ENCODE measurements around the gene KIF26A.

The KIF26A gene

GRCh38 chr14:104115131-104115600 lies 23.2 kb upstream of the KIF26A start:
- Histone ChIP-seq H3K56ac (ENCODE audit: low read length) (no peak overlapping the region), H3K4me2 (ENCODE audit: low read length) (no peak overlapping the region), H4K5ac (ENCODE audit: low read length) (no peak overlapping the region), H2BK120ac (ENCODE audit: low read depth, low read length) (no peak overlapping the region), H3K27me3 (ENCODE audit: insufficient read depth, low read length, poor library complexity) (peaks cover 10% of the 10 kb centered on the region), H2AK5ac (ENCODE audit: low read length) (no peak overlapping the region), H3K4me1 (ENCODE audit: control insufficient read depth, low read depth, low read length) (no peaks in the 10 kb centered on the region), H2BK5ac (ENCODE audit: low read length) (no peak overlapping the region), H2BK15ac (replicated peaks; ENCODE audit: low read depth) (no peak overlapping the region), H3K79me1 (ENCODE audit: low read length) (no peaks in the 10 kb centered on the region), H3K4me3 (ENCODE audit: low read length) (no peak overlapping the region), H3K36me3 (ENCODE audit: control insufficient read depth, insufficient read depth, low read length) (no peaks in the 10 kb centered on the region), H3K9ac (ENCODE audit: low read length) (no peak overlapping the region), H3K79me2 (ENCODE audit: control insufficient read depth, insufficient read depth, low read length) (no peaks in the 10 kb centered on the region), H3K4ac (ENCODE audit: low read depth, low read length) (no peak overlapping the region), H3K27ac (ENCODE audit: low read depth, low read length) (no peak overlapping the region), H3K18ac (ENCODE audit: low read length) (no peak overlapping the region), H4K8ac (ENCODE audit: low read depth, low read length) (no peak overlapping the region), H3K23ac (ENCODE audit: low read length) (no peak overlapping the region)
- no peak for DNase-seq
- WGBS (ENCODE audit: extremely low coverage, insufficient coverage, low lambda C conversion rate): no CpG with 5 or more reads among the region's 11 CpGs

- Histone ChIP-seq H3K36me3 (ENCODE audit: control insufficient read depth, insufficient read depth, low read length) (no peaks in the 10 kb centered on the region), H3K4me1 (ENCODE audit: control insufficient read depth, low read depth, low read length) (no peaks in the 10 kb centered on the region), H3K56ac (ENCODE audit: low read length) (no peak overlapping the region), H3K4me2 (ENCODE audit: low read length) (no peak overlapping the region), H2BK120ac (ENCODE audit: low read depth, low read length) (no peak overlapping the region), H4K5ac (ENCODE audit: low read length) (no peak overlapping the region), H2AK5ac (ENCODE audit: low read length) (no peak overlapping the region), H4K8ac (ENCODE audit: low read depth, low read length) (no peak overlapping the region), H3K4ac (ENCODE audit: low read depth, low read length) (no peak overlapping the region), H3K4me3 (ENCODE audit: low read length) (no peak overlapping the region), H3K9ac (ENCODE audit: low read length) (no peak overlapping the region), H3K79me1 (ENCODE audit: low read length) (no peaks in the 10 kb centered on the region), H2BK15ac (replicated peaks; ENCODE audit: low read depth) (no peak overlapping the region), H3K23ac (ENCODE audit: low read length) (no peak overlapping the region), H3K27me3 (ENCODE audit: insufficient read depth, low read length, poor library complexity) (peaks cover 10% of the 10 kb centered on the region), H3K27ac (ENCODE audit: low read depth, low read length) (no peak overlapping the region), H2BK5ac (ENCODE audit: low read length) (no peak overlapping the region), H3K79me2 (ENCODE audit: control insufficient read depth, insufficient read depth, low read length) (no peaks in the 10 kb centered on the region), H3K18ac (ENCODE audit: low read length) (no peak overlapping the region)
- WGBS (ENCODE audit: extremely low coverage, insufficient coverage, low lambda C conversion rate): no CpG with 5 or more reads among the region's 9 CpGs
- no peak for DNase-seq
Observed at GRCh38 chr14:104115691-104116287, 22.6 kb upstream of the KIF26A start.

- Histone ChIP-seq H3K4me1 (ENCODE audit: control insufficient read depth, low read depth, low read length) (no peaks in the 10 kb centered on the region), H2BK5ac (ENCODE audit: low read length) (no peak overlapping the region), H3K27me3 (ENCODE audit: insufficient read depth, low read length, poor library complexity) (peaks cover 10% of the 10 kb centered on the region), H2BK15ac (replicated peaks; ENCODE audit: low read depth) (no peak overlapping the region), H4K8ac (ENCODE audit: low read depth, low read length) (no peak overlapping the region), H3K9ac (ENCODE audit: low read length) (peak overlapping the region; percentile 26), H3K79me2 (ENCODE audit: control insufficient read depth, insufficient read depth, low read length) (no peaks in the 10 kb centered on the region), H2BK120ac (ENCODE audit: low read depth, low read length) (no peak overlapping the region), H3K4me2 (ENCODE audit: low read length) (peak overlapping the region; percentile 25), H3K4me3 (ENCODE audit: low read length) (no peak overlapping the region), H4K5ac (ENCODE audit: low read length) (no peak overlapping the region), H2AK5ac (ENCODE audit: low read length) (no peak overlapping the region), H3K36me3 (ENCODE audit: control insufficient read depth, insufficient read depth, low read length) (no peaks in the 10 kb centered on the region), H3K27ac (ENCODE audit: low read depth, low read length) (no peak overlapping the region), H3K23ac (ENCODE audit: low read length) (no peak overlapping the region), H3K56ac (ENCODE audit: low read length) (peak overlapping the region; percentile 53), H3K18ac (ENCODE audit: low read length) (no peak overlapping the region), H3K79me1 (ENCODE audit: low read length) (no peaks in the 10 kb centered on the region), H3K4ac (ENCODE audit: low read depth, low read length) (no peak overlapping the region)
- no CpG with 5 or more reads among the region's 19 CpGs for WGBS (ENCODE audit: extremely low coverage, insufficient coverage, low lambda C conversion rate)
- DNase-seq: no peak
Observed at GRCh38 chr14:104116288-104116755, 22.1 kb upstream of the KIF26A start.

- Histone ChIP-seq H3K9ac (ENCODE audit: low read length) (peak overlapping the region; percentile 45), H2BK15ac (replicated peaks; ENCODE audit: low read depth) (no peak overlapping the region), H2BK120ac (ENCODE audit: low read depth, low read length) (no peak overlapping the region), H3K4me2 (ENCODE audit: low read length) (peak overlapping the region; percentile 25), H3K4me3 (ENCODE audit: low read length) (no peak overlapping the region), H3K23ac (ENCODE audit: low read length) (no peak overlapping the region), H3K79me1 (ENCODE audit: low read length) (no peaks in the 10 kb centered on the region), H2AK5ac (ENCODE audit: low read length) (no peak overlapping the region), H4K5ac (ENCODE audit: low read length) (no peak overlapping the region), H3K18ac (ENCODE audit: low read length) (no peak overlapping the region), H2BK5ac (ENCODE audit: low read length) (no peak overlapping the region), H4K8ac (ENCODE audit: low read depth, low read length) (no peak overlapping the region), H3K79me2 (ENCODE audit: control insufficient read depth, insufficient read depth, low read length) (no peaks in the 10 kb centered on the region), H3K4ac (ENCODE audit: low read depth, low read length) (no peak overlapping the region), H3K27me3 (ENCODE audit: insufficient read depth, low read length, poor library complexity) (peaks cover 10% of the 10 kb centered on the region), H3K27ac (ENCODE audit: low read depth, low read length) (no peak overlapping the region), H3K56ac (ENCODE audit: low read length) (peak overlapping the region; percentile 64), H3K36me3 (ENCODE audit: control insufficient read depth, insufficient read depth, low read length) (no peaks in the 10 kb centered on the region), H3K4me1 (ENCODE audit: control insufficient read depth, low read depth, low read length) (no peaks in the 10 kb centered on the region)
- no peak for DNase-seq
- WGBS (ENCODE audit: extremely low coverage, insufficient coverage, low lambda C conversion rate): no CpG with 5 or more reads among the region's 83 CpGs
Observed at GRCh38 chr14:104116756-104117340, 21.5 kb upstream of the KIF26A start.

GRCh38 chr14:104117341-104118005 lies 20.9 kb upstream of the KIF26A start:
- Histone ChIP-seq H3K79me1 (ENCODE audit: low read length) (no peaks in the 10 kb centered on the region), H3K4me2 (ENCODE audit: low read length) (peak overlapping the region; percentile 2), H2AK5ac (ENCODE audit: low read length) (no peak overlapping the region), H4K5ac (ENCODE audit: low read length) (no peak overlapping the region), H3K27me3 (ENCODE audit: insufficient read depth, low read length, poor library complexity) (peaks cover 10% of the 10 kb centered on the region), H4K8ac (ENCODE audit: low read depth, low read length) (no peak overlapping the region), H3K18ac (ENCODE audit: low read length) (no peak overlapping the region), H3K9ac (ENCODE audit: low read length) (peak overlapping the region; percentile 45), H2BK120ac (ENCODE audit: low read depth, low read length) (no peak overlapping the region), H3K23ac (ENCODE audit: low read length) (no peak overlapping the region), H3K27ac (ENCODE audit: low read depth, low read length) (no peak overlapping the region), H3K36me3 (ENCODE audit: control insufficient read depth, insufficient read depth, low read length) (no peaks in the 10 kb centered on the region), H2BK5ac (ENCODE audit: low read length) (no peak overlapping the region), H2BK15ac (replicated peaks; ENCODE audit: low read depth) (no peak overlapping the region), H3K4me1 (ENCODE audit: control insufficient read depth, low read depth, low read length) (no peaks in the 10 kb centered on the region), H3K56ac (ENCODE audit: low read length) (no peak overlapping the region), H3K4ac (ENCODE audit: low read depth, low read length) (no peak overlapping the region), H3K79me2 (ENCODE audit: control insufficient read depth, insufficient read depth, low read length) (no peaks in the 10 kb centered on the region), H3K4me3 (ENCODE audit: low read length) (no peak overlapping the region)
- no peak for DNase-seq
- no CpG with 5 or more reads among the region's 71 CpGs for WGBS (ENCODE audit: extremely low coverage, insufficient coverage, low lambda C conversion rate)
